HG03108 (cell line): ENCODE data around the gene PTPRF.

ENCODE experiments used
- ATAC-seq: cut with Tn5 transposase; IDR thresholded peaks from one replicate; pipeline ENCODE4 v1.9.1; 2021; ENCODE audit warnings: moderate library complexity; ENCODE audit not compliant: unreplicated experiment

PTPRF gene

DNA sequence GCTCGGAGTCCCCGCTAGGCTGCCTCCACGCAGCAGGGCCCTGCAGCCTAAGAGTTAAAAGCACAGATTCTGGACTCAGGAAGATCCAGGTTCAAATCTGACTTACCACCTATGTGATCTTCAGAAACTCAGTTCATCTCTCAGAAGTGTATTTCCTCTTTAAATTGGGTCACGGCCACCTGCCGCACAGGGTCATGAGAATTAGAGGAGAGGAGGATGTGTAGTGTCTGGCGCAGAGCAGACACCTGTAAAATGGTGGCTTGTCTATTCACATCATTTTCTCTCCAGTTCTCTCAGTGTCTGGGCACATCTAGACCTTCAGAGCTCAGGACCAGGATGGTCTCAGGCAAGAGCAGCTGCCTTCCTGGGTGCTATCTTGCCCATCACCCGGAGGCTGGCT is 45.8 kb downstream of the PTPRF start:
- no peak for ATAC-seq

DNA sequence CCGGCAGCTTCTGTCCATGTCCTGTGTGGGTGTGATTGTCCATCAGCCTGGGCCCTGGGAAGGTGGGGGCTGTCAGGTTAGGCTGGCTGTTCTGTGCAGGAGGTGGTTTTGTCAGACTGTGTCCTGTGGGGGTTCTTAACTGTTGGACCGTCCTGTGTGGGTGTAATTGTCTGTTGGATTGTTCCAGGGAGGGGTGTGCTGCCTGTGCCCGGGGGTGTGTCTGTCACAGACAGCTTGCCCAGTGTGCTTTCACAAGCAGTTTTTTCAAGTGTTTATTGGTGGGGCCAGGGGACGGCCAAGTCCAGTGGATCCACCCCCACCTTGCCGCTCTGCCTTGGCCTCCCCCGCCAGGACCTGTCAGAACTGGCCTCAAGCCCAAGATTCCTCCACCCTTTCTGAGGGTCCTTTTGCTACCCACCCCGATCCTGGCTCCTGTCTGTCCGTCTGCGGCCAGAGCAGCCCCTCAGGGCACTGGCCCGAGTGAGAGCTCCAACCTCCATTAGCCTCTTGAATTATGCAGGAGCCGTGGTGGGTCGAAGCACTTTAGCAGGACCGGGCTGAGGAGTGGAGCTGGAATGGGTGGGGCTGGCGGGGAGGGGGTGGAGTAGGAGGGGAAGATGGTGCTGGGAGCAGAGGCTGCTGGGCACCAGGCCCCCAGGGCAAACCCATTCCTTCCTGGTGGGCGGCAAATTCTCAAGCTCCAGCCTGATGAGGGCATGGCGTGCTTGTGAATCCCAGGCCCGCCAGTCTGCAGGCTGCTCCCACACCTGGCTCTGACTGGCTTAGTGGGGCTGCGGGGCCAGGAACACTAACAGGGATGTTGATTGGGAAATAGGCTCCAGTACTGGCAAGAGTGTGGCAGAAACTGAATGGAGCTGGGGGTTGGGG is 47.2 kb downstream of the PTPRF start:
- no peak for ATAC-seq

DNA sequence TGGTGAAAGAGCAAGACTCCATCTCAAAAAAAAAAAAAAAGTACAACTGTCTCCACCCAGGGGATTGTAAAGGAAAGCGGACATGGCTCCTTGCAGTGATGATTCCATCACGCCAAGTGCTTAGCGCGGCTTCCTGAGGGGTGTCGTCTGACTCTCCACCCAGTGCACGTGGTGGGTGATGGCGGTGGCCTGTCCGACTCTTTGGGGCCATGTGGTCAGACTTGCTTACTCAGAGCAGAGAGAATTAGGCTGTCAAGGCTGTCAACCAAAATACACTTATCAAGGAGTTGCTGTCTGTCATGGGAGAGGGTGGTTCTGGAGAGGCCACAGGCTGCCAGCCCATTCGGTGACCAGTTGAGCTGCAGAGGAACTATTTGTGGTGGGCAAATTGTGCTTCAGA is 49.4 kb downstream of the PTPRF start:
- ATAC-seq = no peak

DNA sequence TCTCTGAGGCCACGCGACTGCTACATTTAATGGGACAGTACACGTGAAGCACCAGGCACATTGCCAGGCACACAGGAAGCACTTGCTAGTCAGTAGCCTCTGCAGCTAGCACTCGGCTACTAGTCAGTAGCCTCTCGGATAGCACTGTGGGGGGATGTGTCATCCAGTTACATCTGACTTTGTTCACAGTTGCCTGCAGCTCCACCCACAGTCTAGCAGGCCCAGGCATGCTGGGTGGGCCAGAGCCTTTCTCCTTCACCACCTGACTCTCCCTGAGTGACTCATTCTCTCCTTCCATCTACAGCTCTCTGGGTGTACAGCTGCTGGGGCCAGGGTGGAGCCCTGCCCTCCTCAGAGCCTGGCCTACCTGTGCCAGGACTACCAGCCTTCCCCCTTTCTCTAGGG is 51.5 kb downstream of the PTPRF start:
- peak; percentile 67 for ATAC-seq

DNA sequence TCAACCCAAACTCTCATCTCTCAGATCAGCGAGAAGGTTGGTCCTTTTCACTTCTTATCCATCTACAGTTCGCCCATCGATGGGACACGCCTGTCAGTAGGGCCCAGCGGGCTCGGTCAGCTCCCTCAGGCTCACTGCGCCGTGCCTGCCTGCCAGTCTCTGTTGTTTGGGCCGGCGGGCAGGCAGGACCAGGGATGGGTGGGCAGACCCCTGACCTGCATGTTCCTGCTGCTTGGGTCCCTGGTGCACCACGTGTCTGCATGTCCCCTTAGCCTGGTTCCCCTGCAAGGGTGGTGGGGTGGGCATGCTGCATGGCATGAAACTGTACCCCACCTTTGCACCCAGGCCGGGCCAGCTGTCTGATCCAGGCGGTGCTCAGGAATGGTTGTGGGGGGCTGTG is 52.4 kb downstream of the PTPRF start:
- ATAC-seq = no peak

DNA sequence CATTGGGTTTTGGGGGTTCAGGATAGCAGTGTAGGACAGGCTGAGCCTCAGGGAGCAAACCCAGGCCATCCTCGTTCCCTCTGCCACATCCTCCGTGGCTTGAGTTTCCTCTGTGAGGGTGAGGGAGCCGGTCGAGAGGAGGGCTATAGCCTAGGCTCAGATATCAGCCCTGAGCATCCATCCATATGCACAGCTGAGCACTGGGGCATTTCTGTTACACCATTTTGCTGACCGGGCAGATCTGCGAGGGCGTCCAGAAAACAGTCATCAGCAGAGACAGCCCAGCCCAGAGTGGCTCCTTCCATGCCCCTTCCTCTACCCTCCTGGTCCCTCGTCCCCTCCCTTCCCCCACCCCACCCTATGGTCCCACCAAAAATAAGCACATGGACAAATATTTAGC is 53.5 kb downstream of the PTPRF start:
- no peak for ATAC-seq

DNA sequence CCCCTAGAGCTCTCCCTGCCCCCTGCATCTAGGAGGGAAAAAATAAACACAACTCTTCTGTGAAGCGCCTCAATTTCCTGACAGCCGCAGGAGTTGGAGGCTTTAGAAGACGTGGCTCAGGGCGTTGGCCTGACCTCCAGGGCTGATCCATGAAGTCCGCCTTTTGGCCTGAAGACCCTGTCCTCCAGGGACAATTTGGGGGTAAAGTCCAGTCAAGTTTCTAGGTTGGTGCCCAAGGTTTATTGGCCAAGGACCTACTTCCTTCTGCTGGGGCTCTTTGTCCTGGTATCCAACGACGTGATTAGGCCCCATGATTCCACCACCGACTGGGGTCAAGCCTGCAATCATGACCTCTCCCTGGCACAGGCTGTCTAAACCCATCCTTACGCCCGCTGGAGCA is 54.9 kb downstream of the PTPRF start:
- no peak for ATAC-seq

DNA sequence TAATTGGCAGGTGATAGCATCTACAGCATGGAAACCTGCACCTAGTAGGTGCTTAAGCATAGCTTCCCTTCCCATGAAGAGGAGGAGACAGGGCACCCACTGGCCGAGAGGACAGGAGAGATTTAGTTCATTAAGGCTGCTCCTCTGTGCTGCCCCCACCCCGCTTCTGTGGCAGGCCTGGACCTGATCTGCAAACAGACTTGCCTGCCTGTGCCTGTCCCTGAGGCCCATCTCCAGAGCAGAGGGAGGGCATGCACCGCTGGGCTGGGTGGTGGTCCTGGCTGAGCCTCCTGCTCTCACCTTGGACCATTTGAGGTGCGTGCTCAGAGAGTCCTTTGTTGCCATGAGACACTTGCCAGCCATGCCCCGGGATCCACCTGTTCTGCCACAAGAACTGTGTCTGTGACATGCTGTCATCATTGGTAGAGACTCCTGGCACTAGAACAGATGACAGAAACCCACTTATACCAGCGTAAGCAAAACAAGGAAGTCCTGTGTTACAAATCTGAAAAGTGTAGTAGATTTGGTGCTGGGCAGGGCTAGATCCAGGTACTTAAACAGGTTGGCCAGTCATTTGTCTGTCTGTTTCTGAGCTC is 55.6 kb downstream of the PTPRF start:
- no peak for ATAC-seq

DNA sequence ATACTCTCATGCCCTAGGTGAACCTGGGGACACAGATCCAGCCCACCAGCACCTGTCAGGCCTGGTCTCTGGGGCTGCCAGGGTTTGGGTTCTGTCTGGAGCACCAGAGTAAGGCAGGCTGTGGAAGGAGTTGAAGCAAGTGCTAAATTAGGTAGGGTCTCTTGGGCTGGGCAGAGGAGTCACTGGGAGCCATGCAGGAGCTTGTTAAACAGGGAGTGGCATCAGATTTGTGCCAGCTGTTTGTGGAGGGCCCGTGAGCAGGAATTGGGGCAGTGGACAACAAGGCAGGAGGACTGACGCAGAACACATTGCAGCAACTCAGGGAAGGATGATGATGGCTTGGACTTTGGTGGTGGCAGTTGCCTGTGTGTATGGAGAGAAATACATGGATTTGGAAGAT is 56.3 kb downstream of the PTPRF start:
- no peak for ATAC-seq

DNA sequence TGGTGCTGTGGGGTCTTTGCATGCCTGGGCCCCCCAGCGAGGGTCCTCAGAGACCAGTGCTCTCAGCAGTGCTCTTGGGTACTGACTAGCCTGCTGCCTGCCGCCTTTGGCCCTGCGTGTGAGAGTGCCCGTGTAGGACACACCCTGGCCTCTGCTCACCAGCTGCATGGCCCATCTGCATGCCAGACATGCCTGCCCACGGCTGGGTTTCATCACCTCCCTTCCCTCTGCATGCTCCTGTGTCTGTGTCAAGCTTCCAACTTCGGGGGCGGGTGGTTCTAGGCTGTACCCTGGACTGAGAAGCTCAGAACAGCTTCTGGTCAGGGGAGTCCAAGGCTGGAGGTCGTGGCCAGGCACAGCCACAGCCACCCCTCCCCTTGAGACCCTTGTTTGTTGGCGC is 56.9 kb downstream of the PTPRF start:
- ATAC-seq = no peak

DNA sequence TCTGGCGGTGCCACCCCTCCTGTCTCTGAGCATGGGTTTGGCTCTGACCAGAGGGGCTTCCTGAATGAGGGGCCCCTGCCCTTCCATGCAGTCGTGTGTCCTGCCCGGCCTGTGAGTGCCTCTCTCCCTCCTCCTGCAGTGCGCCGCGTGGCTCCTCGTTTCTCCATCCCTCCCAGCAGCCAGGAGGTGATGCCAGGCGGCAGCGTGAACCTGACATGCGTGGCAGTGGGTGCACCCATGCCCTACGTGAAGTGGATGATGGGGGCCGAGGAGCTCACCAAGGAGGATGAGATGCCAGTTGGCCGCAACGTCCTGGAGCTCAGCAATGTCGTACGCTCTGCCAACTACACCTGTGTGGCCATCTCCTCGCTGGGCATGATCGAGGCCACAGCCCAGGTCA is 57.9 kb downstream of the PTPRF start:
- ATAC-seq = no peak

DNA sequence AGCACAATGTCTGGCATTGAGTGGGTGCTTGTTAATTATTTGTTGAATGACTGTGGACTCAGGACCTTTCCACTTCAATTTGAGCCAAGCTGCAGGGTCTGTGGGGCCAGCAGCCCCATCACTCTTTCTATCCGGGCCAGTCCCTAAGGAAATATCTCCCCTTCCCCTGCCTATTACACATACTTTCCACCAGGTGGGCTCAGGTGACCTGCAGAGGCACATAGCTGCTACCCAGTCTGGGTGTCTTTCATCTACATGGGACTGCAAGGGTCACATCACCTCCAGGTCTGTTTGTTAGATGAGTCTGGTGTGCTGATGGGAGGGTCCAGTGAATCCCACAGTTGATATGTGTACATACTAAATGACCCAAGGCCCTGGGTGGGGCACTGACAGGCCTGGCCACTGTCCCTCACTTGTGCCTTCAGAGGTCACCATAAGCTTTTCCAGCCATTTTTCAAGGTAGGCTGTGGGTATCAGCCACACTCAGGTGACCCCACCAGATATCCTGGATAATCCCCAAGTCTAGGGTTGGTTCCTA is 59.8 kb downstream of the PTPRF start:
- no peak for ATAC-seq

DNA sequence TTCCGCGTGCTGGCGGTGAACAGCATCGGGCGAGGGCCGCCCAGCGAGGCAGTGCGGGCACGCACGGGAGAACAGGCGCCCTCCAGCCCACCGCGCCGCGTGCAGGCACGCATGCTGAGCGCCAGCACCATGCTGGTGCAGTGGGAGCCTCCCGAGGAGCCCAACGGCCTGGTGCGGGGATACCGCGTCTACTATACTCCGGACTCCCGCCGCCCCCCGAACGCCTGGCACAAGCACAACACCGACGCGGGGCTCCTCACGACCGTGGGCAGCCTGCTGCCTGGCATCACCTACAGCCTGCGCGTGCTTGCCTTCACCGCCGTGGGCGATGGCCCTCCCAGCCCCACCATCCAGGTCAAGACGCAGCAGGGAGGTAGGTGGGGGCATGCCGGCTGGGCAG is 60.5 kb downstream of the PTPRF start:
- no peak for ATAC-seq

DNA sequence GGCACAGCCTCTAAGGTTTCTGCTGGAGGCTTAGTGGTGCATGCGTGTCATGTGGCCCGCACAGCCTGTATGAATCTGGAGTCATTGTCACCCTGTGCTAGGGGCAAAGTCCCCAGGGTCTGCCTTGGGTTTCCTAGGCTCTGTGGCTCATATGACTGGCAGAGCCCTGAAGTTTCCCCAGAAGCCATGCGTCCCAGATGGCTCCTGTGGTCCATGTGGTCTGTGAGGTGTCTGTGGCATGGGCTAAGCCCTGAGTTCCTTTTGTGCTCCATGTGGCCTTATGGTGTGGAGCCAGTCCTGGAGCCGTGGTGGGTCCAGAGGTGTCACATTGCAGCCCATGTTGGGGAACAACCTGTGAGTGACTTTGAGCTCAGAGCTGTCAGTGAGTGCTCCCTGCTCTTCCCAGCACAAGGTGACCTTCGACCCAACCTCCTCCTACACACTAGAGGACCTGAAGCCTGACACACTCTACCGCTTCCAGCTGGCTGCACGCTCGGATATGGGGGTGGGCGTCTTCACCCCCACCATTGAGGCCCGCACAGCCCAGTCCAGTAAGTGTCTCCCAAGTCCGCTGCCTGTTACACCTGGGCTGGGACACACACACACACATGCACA is 61.5 kb downstream of the PTPRF start:
- no peak for ATAC-seq

DNA sequence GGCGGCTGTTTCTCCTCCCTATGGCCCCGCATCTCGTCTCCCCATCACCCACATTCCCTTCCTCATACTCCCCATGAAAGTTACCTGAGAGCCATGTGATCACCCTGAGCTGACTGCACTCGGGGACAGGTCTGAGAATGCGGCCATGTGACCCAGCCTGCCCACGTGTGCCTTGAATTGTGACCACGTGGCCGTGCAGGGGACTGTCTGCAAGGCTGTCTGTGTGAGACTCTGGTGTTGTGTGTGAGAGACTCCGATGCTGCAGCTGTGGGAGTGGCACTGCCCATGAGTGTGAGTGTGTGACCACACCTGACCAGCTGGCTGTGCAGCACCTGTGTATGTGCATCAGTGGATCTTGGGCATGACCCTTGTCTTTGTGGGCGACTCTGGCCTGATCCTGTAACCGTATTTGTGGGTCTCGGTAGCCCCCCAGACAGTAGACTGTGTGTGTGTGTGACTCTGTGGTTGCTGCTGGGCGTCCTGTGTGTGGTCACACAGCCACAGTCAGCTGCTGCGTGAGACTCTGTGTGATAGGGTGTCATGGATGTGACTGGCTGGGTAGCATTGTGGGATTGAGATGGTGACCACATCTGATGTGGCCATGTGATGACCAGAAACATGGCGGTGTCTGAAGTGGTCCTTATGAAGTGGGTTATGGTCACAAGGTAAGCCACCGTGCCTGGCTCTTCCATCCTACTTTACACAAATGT is 62.4 kb downstream of the PTPRF start:
- no peak for ATAC-seq

DNA sequence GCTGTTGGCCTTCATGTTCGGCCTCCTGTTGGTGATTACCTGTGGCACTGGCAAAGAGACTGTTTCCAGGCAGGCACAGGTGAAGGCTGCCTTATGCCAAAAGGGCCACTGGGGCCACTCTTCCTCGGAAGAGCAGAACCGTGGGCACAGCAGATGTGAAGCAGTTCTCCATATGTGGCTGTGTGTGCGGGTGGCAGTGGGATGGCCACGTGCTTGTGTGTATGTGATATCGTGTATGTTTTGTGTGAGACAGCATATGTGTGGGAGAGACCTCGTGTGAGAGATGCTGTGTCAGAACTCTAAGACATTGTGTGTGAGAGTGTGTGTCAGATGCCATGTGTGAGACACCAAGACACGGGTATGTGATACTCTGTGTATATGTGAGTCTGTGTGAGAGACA is 65.9 kb downstream of the PTPRF start:
- ATAC-seq = no peak

DNA sequence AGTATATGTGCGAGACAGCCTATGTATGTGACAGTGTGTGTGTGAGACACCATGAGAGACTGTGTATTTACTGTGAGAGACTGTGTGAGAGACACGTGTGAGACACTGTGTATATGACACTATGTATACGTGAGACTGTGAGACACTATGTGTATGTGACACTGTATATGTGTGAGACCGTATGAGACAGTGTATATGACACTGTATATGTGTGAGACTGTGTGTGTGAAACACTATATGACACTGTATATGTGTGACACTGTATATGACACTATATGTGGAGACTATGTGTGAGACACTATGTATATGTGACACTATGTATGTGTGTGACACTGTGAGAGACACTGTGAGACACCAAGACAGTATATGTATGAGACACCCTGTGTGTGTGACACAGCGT is 66.3 kb downstream of the PTPRF start:
- no peak for ATAC-seq

DNA sequence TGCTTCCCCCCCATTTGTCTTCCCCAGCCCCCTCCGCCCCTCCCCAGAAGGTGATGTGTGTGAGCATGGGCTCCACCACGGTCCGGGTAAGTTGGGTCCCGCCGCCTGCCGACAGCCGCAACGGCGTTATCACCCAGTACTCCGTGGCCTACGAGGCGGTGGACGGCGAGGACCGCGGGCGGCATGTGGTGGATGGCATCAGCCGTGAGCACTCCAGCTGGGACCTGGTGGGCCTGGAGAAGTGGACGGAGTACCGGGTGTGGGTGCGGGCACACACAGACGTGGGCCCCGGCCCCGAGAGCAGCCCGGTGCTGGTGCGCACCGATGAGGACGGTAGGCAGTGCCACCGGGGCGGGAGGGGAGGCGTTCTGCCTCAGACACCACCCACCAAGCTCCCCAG is 67.0 kb downstream of the PTPRF start:
- no peak for ATAC-seq

DNA sequence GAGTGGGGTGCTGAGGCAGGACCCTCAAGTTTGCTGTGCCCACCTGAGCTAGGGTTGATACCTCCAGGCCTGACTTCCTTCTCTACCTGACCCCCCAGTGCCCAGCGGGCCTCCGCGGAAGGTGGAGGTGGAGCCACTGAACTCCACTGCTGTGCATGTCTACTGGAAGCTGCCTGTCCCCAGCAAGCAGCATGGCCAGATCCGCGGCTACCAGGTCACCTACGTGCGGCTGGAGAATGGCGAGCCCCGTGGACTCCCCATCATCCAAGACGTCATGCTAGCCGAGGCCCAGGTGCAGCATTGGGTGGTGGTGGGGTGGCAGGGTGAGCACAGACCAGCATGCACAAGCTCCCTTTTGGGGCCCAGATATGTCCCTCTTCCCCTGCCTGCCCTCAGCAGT is 67.9 kb downstream of the PTPRF start:
- no peak for ATAC-seq

DNA sequence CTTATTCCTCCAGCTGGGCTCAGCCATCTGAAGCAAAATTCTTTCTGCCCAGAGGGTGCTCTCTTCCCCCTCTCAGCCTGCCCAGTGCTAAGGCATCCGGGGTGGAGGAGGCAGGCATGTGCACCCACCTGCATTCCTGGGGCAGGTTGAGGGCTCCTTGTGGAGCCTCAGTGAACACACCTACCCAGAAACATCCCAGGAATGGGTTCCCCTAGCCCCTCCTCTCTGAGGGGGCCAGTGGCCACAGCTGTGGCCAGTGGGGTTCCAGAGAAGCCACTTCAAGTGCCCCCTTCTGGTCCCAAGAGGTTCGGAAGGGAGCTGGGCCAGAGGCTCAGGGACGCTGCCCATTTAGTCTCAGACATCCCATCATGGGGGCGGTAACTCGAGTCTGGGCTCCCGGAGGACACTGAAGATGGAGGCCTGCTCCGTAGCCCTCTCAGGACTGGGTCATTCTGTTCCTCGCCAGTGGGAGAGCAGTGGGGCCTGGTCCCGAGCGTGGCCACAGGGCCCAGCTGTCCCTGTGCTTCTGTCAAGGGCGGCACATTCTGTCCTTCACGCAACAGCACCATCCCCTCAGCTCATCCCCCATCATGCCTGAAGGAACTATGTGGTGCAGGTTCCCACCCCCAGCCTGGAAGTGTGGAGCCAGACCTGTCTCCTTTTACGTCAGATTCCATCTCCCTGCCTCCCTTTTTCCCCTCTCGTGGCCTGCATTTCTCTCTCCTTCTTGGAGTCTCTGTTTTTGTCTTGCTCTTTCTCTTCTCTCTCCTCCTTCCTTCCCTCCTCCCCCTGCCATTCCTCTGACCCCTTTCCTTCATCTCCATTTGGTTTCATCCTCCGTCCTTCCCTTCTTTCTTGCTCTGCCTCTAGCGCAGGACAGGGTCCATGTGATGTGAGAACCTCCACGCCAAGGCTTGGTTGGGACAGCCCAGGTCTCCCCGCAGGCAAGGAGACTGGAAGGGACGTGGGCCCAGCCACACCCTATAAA is 69.6 kb downstream of the PTPRF start:
- no peak for ATAC-seq
